ENCODE results near the gene KCNN2.

- no peak for TF ChIP-seq CEBPB (IDR thresholded peaks at IDR 0.05; ENCODE audit: borderline replicate concordance in 1 of 2, low read depth in 2 of 2, low read length in 2 of 2)
- TF ChIP-seq CTCF (IDR thresholded peaks at IDR 0.05 in 2 of 3, conservative IDR thresholded peaks at IDR 0.05 in 1 of 3; ENCODE audit: control insufficient read depth in 2 of 3, extremely low read depth in 1 of 3, insufficient read depth in 1 of 3, low read depth in 3 of 3, low read length in 3 of 3), result no peak
These were observed 25.6 kb downstream of the KCNN2 start for GRCh38 chr5:114387433-114387832.
